COLO829 (cell line): Measurements from ENCODE around the gene MAB21L4.

Source experiments
- DNase-seq: peaks from one replicate; pipeline ENCODE4 v3.0.0; 2012; ENCODE audit warnings: low spot score

MAB21L4 gene

DNA sequence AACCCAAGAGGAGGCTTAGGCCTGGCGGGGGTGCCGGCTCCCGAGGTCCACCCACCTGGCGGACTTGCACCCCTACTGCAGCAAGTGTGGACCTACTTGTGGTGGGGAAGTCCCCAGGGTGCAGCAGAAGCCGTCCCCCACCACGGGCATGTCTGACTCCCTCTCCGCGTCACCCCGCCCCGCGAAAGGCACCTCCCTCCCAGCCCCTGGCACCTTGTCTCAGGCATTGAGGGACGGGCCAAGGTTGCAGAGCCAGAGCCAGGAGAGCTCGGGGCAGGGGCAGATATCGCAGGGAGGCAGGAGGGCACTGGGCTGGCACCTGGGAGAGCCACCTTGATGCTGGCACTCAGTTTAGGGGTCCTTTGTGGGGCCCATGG, 29.2 kb upstream of the MAB21L4 start:
- DNase-seq = no peak

DNA sequence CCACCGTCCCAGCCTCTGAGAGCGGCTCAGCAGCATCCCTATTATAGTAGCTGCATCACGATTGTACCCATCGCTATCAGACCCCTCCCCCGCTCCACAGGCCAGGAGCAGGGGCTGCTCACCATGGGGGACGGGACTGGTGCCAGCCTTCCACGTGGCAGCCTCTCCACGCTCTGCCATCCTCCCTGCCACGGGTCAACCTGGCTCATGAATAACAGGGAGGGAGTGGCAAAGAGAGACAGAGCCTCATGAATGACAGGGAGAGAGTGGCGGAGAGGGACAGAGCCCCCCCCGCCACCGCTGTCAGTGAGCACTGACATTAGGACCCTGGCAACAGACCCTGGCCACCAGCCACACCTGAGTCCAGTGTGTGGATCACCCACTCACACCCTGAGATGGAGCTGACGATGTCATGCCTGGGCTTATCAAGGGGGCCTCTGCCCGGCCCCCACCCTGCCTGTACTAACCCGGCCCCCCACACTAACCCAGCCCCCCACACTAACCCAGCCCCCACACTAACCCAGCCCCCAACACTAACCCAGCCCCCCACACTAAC, 27.1 kb upstream of the MAB21L4 start:
- DNase-seq = no peak

DNA sequence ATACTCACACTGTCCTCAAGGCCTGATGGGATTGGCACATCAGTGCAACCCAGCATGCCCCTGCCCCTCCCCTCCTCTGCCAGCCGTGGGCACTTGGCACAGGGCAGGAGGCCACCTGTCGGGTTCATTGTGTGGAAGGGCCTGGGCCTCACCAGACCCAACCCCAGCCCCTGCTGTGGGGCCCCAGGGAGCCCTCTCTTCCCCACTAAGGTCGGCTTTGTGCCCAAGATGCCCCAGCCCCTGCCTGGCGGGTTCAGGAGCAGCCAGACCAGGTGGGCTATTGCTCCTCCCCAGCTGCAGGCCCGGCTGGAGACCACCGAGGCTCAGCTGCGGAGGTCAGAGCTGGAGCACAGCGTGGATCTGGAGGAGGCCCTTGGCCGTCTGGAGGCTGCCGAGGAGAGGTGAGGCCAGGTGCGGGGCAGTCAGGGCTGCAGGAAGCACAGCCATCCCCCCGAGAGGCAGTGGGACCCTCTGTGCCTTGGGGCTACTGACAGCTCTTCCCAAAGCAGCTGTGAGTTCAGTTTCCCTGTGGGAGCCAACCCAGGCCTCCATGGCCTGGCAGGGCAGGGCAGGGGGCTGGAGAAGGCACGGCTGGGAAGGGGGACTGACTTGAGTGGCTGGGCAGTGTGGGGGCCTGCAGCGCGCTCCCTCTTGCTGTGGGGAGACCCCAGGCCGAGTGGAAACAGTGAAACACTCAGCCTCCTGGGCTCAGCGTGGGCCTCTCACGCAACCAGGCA, 26.5 kb upstream of the MAB21L4 start:
- no peak for DNase-seq

DNA sequence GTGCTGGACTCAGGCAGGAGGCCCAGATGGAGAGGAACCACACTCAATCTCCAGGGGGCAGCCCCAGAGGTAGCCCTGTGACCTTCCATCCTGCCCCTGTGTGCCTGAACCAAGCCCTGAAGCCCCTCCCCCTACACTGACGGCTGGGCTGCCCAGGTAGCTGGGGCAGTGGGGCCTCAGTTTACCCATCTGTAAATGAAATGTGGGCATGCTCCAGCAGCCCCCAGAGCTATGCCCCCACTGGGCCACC, 26.0 kb upstream of the MAB21L4 start:
- DNase-seq = no peak

DNA sequence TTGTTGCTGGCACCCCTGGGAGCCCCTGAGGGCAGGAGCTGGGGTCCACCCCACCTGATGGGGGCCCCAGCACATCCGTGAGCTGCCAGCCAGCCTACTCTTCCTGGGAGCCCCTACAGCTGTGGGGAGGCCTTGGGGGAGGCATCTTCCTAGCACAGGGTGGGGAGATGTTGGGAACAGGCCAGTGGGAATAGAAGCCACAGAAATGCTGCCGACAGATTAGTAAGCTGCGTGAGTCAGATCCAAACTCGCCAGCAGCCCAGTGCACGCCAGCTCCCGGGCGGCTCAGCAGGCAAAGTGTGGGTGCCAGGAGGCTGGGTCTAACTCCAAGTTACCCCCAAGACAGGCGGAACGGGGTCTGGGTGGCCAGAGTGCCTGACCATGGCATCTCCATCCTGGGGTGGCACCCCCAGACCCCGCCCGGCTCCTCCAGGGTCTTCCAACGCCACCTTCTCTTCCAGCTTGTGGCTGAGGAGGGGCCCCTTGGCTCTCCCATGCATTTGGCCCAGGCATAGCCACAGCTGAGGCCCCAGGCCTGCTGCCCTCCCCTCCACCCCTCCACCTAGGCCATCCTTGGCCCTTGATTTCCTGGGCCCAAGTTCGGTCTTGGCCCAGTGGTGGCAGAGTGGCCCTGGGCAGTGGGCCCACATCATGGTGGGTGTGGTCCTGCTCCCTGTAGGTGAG, 25.5 kb upstream of the MAB21L4 start:
- no peak for DNase-seq

DNA sequence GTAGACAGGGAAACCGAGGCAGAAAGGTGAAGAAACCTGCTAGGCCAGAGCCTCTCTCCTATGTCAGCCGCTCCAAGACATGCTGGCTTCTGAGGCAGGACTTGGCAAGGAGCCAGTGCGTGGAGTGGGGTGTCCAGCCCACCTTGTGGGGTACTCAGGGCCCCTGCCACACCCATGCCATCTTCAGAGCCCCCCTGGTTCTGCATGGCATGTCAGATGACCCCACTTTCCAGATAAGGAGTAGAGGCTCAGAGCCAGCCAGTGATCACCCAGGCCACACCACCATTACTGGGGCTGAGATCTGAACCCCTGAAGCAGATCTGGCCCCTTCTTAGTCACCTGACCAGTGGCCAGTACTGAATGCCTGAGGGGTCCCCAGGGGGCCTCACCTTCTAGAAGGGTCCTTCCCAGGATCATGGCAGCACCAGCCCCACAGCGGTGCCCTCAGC, 24.9 kb upstream of the MAB21L4 start:
- no peak for DNase-seq

DNA sequence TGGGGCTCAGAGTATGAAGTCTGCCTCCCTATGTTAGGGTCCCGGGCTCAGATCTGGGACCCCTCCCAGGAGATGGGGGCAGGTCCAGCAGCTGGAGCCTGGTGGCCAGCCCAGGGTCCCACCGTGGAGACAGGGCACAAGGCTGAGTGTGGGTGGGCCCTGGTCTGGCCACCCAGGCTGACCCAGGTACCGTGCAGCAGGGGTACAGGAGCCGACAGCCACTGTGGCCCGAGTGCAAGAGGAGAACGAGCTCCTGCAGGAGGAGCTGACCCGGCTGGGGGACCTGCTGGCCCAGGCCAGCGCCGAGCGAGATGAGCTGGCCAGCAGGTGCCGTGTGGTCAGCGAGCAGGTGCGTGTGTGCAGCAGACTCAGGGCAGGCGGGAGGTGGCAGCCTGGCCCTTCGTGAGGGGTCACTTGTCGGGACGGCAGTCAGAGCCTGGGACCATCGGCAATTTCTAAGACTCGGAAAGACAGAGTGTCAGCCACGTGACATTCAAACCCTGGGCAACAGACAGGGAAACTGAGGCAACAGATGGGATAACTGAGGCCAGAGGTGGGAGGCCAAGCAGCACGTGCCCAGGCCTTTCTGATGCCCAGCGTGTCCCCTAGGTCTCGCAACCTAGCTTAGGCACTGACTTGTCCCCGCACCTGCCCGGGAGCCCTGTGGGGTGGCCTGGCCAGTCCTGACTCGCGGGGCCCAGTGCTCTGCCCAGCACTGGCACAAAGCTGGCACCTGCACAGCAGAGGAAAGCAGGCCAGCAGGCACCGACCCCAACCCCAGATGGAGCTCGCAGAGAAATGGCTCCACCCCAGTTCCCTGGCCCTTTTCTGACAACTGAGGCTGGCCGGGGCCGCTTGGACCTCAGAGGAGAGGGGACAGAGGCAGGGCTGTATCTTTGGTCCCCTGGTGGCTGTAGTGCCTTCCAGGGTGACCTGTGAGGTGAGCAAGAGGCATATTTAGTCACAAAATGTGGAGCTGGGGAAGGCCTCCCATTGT, 24.1 kb upstream of the MAB21L4 start:
- no peak for DNase-seq

DNA sequence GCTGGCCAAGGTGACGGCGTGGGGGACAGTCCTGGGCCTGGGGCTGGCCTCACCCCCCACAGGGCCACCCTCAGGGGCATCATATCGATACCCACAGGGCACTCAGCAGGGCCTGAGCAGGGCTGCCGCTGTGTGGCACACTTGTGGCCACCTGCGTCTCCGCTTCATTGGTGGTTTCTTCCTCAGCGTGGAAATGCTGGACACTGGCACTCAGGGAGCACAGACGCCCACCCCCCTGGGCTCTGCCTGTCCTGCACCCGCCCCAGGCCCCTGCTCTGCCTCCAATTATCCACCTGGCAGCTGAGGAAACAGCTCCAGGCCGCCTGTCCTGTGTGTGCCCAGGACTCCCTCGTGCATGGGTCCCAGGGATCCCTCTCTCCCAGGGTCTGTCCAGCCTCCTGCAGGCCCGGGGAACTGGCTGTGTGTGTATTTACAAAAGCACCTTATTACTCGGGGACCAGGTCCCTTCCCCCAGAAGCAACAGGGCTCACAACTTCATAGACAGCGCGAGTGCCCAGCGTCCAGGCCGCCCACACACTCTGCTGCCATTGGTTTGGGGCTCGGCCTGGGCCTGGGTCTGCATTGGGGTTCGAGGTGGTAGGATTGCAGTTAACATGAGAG, 23.3 kb upstream of the MAB21L4 start:
- DNase-seq = no peak

DNA sequence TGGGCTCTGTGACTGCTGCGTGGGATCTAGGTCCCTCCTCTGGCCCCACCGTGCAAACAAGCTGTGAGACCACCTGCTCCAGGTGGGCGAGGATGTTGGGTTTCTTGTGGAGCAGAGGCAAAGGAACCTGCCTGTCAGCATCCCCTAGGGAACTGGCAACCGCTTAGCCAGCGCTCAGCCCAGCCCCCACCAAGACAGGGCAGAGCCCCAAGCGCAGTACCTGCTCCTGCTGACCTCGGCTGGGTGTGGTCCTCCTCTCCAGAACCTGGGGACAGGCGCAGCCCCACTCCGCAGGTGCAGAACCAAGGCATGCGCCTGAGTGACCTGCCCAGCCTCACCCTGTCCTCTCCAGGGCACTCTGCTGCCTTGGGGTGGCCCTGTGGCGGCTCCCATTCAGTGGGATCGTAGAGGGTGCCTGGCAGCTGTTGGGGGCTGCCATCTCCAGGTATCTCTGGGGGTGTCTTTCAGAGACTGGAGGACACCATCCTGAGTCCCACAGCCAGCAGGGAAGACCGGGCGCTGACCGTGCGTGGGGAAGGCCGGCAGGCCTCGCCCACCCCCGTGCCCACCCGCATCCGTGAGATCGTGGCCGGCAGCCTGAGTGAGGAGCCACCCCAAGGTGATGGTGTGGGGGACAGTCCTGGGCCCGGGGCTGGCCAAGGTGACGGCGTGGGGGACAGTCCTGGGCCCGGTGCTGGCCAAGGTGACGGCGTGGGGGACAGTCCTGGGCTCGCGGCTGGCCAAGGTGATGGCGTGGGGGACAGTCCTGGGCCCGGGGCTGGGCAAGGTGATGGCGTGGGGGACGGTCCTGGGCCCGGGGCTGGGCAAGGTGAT, 22.5 kb upstream of the MAB21L4 start:
- no peak for DNase-seq

DNA sequence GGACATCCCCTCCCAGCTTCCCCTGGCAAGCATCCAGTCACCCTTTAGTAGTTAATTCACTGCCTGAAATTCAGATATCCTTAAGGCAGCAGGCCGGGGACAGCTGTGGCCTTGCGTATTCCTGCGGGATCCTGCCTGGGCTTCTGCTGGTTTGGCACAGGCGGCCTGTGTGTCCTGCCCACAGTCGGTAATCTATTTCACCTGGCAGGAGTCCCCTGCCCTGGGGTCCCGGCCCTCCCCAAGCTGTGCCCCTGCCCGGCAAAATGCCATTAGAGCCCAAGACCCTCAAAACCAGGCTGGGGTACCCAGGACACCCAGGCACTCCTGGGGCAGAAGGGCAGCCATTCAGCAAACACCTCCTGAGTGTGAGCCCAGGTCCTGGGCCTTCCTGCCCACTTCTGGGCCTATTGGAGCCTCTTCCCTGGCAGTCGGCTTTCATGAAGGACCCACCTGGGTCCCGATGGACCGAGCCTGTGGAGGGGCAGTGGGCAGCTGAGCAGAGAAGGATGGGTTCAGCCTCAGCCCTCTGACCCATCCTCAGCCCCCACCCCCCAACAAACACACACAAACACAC, 21.8 kb upstream of the MAB21L4 start:
- no peak for DNase-seq

DNA sequence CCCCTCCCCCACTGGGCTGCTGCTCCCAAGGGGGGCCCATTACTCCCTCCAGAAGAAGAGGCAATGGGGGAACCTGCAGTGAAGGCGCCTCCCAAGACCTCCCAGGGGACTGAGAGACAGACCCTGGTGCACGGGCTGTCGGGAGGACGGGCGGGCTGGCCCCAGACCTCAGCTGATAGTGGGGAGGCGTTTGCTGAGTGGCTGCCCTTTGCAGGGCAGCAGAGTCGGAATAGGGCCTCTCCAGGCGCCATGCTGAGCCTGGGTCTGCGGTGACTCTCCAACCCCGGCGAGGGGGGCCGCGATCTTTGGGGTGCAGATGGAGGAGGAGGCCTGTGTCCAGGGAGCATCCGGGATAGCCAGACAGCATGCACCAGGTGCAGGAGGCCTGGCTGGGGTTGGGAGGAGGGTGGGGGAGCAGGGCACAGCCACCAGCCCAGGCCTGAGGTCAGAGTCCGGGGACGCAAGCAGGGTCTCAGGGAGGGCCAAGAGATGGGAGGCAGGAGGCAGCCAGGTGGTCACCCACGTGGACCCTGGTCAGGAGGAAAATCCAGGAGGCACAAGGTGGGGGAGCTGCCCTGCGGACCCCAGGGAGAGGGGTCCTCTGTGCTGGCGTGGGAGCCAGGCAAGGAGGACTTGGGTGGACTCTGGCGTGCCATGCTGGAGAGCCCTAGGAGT, 21.2 kb upstream of the MAB21L4 start:
- DNase-seq = no peak

DNA sequence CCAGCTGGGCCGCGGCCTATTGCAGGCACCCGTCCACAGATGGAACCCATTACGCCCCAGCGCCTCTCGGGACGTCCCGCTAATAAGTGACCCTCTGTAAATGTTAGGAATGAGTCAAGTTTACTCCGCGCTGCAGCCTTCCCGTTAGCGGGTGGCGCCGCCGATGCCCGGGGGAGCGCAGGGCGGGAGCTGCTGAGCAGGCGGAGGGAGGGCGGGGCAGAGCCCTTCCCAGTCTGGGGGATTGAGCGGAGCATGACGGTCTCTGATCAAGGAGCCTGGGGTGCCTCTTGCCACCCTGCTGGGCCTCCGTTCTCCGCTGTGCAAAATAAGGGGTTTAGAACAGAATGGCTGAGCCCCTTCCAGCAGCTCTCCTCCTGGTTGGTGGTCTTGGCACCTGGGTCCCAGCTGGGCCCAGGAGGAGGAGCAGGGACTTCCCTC, 20.6 kb upstream of the MAB21L4 start:
- DNase-seq = peak; percentile 76

DNA sequence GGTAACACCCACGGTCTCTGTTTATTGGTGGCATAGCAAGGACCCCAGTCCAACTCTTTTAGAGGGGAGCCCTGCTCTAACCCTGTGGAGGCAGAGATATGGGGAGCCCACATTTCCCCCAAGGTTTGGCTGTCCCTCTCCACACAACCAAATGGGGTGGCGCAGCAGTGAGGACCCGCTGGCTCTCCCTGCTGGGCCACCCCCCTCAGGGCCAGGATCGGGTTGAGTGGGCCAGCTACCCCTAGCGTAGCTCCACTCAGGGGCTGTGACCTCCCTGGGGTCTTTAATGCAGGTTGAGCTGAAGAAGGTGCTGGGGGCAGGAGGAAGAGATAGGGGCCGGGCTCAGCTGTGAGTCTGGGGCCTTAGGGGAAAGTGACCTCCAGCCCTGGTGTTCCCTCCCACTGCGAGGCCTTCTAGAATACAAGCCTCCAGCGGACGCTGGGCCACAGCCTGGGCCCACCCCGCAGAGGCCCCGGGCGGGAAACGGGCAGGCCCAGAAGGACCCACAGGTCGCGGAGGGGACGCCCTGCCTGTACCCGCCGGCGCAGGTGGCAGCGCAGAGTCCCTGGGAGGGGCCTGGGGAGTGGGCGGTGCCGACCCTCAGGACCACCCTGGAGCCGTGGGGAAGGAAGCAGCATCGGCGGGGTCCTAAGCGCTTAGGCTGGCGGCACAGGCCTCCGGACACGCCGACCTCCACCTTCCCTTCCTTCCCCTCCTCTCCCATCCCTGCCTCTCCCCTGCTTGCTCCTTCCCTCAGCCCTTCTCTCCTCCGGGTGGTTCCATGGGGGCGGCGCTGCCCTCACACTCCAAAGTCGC, 19.8 kb upstream of the MAB21L4 start:
- DNase-seq = no peak

DNA sequence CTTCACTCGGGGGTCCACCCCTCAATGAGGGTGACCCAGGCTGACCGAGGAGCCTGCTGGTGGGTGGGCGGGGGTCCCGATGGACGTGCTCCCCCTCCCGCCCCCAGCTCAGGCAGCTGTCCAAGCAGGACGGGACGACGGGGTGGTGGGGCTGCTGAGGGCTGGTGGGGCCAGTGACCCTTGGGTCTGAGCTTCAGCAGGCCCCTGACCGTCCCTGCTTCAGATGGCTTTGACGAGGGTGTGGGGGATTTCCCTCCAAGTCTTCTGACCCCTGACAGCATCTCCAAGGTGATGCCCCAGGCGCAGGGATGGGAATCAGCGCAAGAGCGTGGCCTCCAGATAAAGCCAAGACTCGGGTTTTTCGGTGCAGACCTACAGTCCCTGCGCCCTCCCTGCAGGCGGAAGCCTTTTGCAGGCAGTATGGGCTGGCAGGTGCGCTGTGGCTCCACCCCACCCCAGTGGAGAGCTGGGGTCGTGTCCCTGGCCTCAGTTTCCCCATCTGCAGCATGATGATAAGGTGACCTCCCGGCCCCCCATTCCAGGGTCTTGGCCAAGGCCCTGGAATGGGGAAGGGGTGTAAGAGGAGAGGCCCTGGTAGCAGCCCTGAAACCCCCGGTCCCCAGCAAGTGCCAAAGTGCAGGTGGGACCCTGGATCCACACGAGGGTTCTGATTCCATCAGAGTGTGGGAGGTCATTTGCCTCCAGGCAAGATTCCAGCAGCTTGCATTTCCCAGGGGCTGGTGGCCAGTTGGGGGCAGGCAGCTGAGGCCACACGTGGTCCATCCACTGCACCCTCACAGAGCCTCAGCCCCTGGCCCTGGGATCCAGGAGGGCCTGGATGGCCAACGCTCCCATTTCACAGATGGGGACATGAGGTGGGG, 18.9 kb upstream of the MAB21L4 start:
- no peak for DNase-seq

DNA sequence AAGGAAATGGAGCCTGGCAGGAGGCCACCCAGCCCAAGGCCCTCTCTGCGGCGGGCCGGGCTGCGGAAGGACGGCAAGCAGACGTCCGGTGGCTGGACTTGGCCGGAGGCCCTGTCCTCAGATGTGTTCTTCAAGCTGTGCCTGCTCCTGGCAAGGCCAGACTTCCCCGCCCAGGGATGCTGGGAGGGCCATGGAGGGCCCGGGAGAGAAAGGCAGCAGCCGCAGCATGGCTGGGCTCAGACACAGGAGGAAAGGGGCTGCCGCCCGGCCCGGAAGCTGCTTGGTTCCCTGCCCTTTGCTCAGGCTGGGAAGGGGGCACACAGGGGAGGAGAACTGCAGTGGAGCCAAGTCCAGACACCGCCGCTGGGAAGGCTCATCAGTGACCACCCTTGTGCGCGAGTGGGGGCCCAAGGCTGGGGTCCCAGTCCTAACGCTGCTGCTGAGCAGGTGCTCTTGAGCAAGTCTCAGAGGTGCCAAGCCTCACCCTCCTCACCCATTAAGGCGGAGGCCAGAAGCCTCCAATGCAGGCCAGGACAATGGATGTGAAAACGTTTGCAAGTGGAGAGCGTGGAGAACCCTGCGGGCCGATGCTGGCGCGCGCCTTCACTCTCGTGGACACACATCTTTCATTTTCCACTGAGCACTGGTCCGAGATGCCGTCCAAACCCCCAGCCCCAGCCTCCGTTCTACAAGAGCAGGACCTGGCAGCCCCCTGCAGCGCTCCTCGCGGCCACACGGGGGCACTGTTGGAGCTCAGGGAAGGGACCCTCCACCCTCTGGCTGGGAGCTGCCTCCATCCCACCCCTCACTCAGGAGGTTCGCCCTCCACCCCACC, 18.1 kb upstream of the MAB21L4 start:
- DNase-seq = peak; percentile 38

DNA sequence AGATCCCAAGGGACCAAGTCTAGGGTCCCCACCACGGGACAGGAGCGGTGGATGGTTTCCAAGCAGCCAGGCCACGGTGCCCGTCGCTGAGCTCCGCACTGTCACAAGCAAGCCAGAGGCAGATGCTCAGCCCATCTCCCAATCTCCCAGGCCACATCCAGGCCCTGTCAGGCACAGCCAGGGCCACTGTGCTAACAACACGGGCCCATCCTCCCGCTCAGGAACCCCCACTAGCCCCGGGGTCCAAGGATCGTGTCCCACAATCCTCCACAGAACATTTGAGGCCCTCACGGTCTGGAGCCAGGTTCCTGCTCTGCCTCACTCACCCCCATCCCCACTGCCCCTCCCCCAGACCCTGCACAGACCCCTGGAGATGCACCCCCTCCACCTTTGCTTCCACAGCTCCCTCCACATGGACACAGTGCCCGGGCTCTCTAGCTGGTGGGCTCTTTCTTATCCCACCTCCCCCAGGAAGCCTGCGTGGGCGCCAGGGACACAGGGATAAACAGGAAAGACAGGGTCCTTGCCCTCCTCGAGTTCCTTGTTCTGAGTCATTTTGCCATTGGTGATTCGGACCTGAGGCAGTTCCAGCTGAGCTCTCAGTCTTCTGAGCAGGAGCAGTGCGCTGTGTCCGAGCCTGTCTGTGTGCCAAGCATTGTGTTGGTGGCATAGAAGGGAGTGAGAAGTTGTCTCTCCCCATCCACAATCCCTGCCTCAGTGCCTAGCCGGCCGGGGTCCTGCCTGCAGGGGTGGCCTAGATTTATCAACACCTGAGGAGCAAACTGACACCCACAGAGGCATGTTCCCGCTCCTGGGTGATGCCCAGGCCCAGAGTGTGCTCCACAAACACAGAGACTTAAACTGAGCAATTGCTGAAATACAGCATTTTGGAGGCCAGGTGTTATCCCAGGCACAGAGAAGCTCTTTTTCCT, 17.2 kb upstream of the MAB21L4 start:
- no peak for DNase-seq
